HL-60 (cell line): ENCODE results near the gene SLC46A2.

Experiments
- DNase-seq, 2 experiments: peaks; one replicate each; pipeline ENCODE4 v3.0.0-alpha.2; 2010 to 2020; ENCODE audit warnings: low read depth in 1 of 2, low spot score in 1 of 2
- H3K27ac ChIP-seq: fragments of 250-450 bp; sonication (Bioruptor Pico); replicated peaks from 2 replicates; pipeline ENCODE4 v1.5.1; 2020; ENCODE audit warnings: mild to moderate bottlenecking, moderate library complexity
- H3K27me3 ChIP-seq: fragments of 250-450 bp; sonication (Bioruptor Pico); 2 replicates; pipeline ENCODE4 v1.5.1; 2021; ENCODE audit warnings: mild to moderate bottlenecking, moderate library complexity; ENCODE audit not compliant: insufficient read depth, poor library complexity, severe bottlenecking
- H3K4me3 ChIP-seq: replicated peaks from 2 replicates; pipeline ENCODE4 v1.5.1; 2011; ENCODE audit warnings: mild to moderate bottlenecking, control low read depth, low read length; ENCODE audit not compliant: insufficient read depth
- GABPA ChIP-seq: IDR thresholded peaks from 2 replicates; pipeline ENCODE4 v1.6.1; 2012; ENCODE audit warnings: low read depth
- POLR2AphosphoS5 ChIP-seq: IDR thresholded peaks from 2 replicates; pipeline ENCODE4 v1.6.1; 2012; ENCODE audit warnings: low read depth
- REST ChIP-seq: IDR thresholded peaks from 2 replicates; pipeline ENCODE4 v1.6.1; 2012; ENCODE audit warnings: low read depth; ENCODE audit not compliant: insufficient replicate concordance
- SPI1 ChIP-seq: IDR thresholded peaks from 2 replicates; pipeline ENCODE4 v1.6.1; 2012; ENCODE audit warnings: low read depth, mild to moderate bottlenecking, borderline replicate concordance
- TF ChIP-seq, protein P1 (sequence below): IDR thresholded peaks from one replicate; pipeline ENCODE4 v1.5.1; 2011; ENCODE audit warnings: low read length, control low read depth, inconsistent platforms; ENCODE audit not compliant: insufficient read depth

Gene SLC46A2

GRCh38 chr9:112884721-112885120 is 6.0 kb downstream of the SLC46A2 start:
- H3K4me3 ChIP-seq = no peak overlapping the region
- H3K27ac ChIP-seq = no peak overlapping the region
- no peaks in the 10 kb centered on the region for H3K27me3 ChIP-seq
- DNase-seq = no peak
- no peak for TF ChIP-seq SPI1

DNA sequence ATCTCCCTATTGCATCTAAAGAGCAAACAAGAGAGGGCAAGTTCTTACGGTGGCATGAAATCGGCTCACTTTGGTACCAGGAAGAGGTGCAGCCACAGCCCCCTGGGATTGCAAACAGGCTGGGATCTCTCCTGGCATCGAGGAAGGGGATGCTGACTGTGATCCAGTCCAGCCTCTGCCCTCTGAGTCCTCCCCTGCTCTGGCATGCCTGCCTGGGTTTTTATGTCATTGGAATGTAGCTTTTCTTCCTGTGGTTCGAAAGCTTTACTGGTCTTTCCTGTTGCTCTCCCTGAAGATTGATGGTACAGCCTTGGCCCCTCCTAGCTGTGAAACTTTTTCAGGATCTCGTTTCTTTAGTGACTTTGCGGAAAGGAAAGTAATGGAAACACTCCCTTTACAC is 6.6 kb downstream of the SLC46A2 start:
- DNase-seq = no peak
- Histone ChIP-seq H3K27ac (no peak overlapping the region), H3K4me3 (no peak overlapping the region), H3K27me3 (no peaks in the 10 kb centered on the region)
- TF ChIP-seq REST (no peak), POLR2AphosphoS5 (no peak), SPI1 (no peak), GABPA (no peak)
- TF ChIP-seq, protein P1, sequence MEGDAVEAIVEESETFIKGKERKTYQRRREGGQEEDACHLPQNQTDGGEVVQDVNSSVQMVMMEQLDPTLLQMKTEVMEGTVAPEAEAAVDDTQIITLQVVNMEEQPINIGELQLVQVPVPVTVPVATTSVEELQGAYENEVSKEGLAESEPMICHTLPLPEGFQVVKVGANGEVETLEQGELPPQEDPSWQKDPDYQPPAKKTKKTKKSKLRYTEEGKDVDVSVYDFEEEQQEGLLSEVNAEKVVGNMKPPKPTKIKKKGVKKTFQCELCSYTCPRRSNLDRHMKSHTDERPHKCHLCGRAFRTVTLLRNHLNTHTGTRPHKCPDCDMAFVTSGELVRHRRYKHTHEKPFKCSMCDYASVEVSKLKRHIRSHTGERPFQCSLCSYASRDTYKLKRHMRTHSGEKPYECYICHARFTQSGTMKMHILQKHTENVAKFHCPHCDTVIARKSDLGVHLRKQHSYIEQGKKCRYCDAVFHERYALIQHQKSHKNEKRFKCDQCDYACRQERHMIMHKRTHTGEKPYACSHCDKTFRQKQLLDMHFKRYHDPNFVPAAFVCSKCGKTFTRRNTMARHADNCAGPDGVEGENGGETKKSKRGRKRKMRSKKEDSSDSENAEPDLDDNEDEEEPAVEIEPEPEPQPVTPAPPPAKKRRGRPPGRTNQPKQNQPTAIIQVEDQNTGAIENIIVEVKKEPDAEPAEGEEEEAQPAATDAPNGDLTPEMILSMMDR = no peak

DNA sequence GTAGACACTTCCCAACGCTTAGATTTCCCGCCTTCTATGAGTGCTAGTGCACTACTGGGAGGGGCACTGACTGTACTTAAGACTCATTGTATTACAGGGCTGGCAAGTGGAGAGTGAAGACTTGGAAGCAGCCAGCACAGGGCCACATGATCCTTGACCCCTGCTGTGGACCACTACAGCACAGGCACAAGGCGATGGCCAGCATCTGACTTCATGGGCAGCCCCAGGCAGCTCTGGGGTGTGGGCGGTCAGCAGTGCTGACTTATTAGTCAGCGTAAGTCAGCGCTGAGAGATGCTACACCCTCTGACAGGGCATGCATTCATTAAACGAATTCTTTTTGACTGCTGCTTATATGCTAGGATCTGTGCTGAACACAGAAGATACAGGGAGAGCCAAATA is 9.3 kb downstream of the SLC46A2 start:
- Histone ChIP-seq H3K27ac (no peak overlapping the region), H3K27me3 (no peaks in the 10 kb centered on the region), H3K4me3 (no peak overlapping the region)
- no peak for TF ChIP-seq POLR2AphosphoS5
- TF ChIP-seq SPI1 = no peak
- TF ChIP-seq, protein P1 = no peak
- TF ChIP-seq REST = no peak
- TF ChIP-seq GABPA = no peak
- no peak for DNase-seq

DNA sequence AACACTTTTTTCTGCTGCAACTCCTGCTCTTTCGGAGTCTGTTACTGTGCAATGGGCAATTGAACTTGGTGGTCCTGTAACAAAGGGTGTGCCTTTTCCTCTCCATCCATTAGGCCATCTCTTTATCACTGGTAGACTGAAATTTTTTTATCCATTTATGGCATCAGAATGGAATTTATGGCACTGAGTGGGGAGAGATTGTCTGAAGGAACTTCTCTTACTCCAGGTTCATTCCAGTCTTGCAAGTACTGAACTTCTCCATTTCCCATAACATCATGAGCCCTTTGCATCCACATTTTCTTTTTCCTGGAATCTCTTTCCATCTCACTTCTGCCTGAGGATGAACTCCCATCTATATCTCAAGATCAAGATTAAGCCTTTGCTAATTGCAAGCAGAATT is 10.0 kb downstream of the SLC46A2 start:
- H3K4me3 ChIP-seq = no peak overlapping the region

GRCh38 chr9:112878752-112879151 is 11.9 kb downstream of the SLC46A2 start:
- DNase-seq = no peak
- no peaks in the 10 kb centered on the region for H3K27me3 ChIP-seq
- H3K27ac ChIP-seq = no peak overlapping the region
- no peak overlapping the region for H3K4me3 ChIP-seq
- TF ChIP-seq POLR2AphosphoS5 = no peak
- TF ChIP-seq REST = no peak
- no peak for TF ChIP-seq GABPA
- TF ChIP-seq SPI1 = no peak
- TF ChIP-seq, protein P1 = no peak

More for the DNA sequence above, 10.0 kb downstream of the SLC46A2 start:
- no peak for DNase-seq
- H3K27ac ChIP-seq = no peak overlapping the region
- H3K27me3 ChIP-seq = no peaks in the 10 kb centered on the region
- TF ChIP-seq GABPA = no peak
